H9 (cell line): ENCODE measurements around the gene FAM221B. TPM values are rescaled to one million over a fixed set of nuclear protein-coding genes. Genes with fewer than 3 reads are reported as not detected.

Experiments
- DNase-seq: peaks from one replicate; pipeline ENCODE4 v3.0.0-alpha.2; 2017
- H2AFZ ChIP-seq: one replicate; pipeline ENCODE4 v1.6.1; 2013; ENCODE audit warnings: mild to moderate bottlenecking, low read length, control low read depth, moderate library complexity
- H2AK5ac ChIP-seq: 2 replicates; pipeline ENCODE4 v1.6.1; 2013; ENCODE audit warnings: low read length, control low read depth, mixed read lengths; ENCODE audit not compliant: insufficient read length
- H2BK120ac ChIP-seq: one replicate; pipeline ENCODE4 v1.6.1; 2013; ENCODE audit warnings: low read depth, mild to moderate bottlenecking, low read length, control low read depth, inconsistent platforms; ENCODE audit not compliant: poor library complexity, severe bottlenecking
- H2BK12ac ChIP-seq: 2 replicates; pipeline ENCODE4 v1.6.1; 2013; ENCODE audit warnings: low read length, control low read depth, mixed read lengths, low read depth; ENCODE audit not compliant: insufficient read length
- H2BK15ac ChIP-seq: 2 replicates; pipeline ENCODE4 v1.6.1; 2013; ENCODE audit warnings: low read depth, low read length, control low read depth
- H2BK20ac ChIP-seq: one replicate; pipeline ENCODE4 v1.6.1; 2013; ENCODE audit warnings: low read depth, mild to moderate bottlenecking, low read length, control low read depth, inconsistent platforms; ENCODE audit not compliant: poor library complexity, severe bottlenecking
- H2BK5ac ChIP-seq: 2 replicates; pipeline ENCODE4 v1.6.1; 2013; ENCODE audit warnings: low read length, control low read depth, mixed read lengths; ENCODE audit not compliant: insufficient read length
- H3K14ac ChIP-seq: 2 replicates; pipeline ENCODE4 v1.6.1; 2013; ENCODE audit warnings: low read length, control low read depth; ENCODE audit not compliant: insufficient read depth
- H3K18ac ChIP-seq: 2 replicates; pipeline ENCODE4 v1.6.1; 2013; ENCODE audit warnings: low read depth, mild to moderate bottlenecking, mixed read lengths, low read length, control low read depth; ENCODE audit not compliant: insufficient read length
- H3K23ac ChIP-seq: 2 replicates; pipeline ENCODE4 v1.6.1; 2013; ENCODE audit warnings: low read length, control low read depth, mixed read lengths, low read depth; ENCODE audit not compliant: insufficient read length
- H3K23me2 ChIP-seq: 2 replicates; pipeline ENCODE4 v1.6.1; 2013; ENCODE audit warnings: low read depth, mild to moderate bottlenecking, mixed read lengths, low read length, control low read depth; ENCODE audit not compliant: insufficient read length, poor library complexity, severe bottlenecking
- H3K27ac ChIP-seq: 2 replicates; pipeline ENCODE4 v1.5.1; 2013; ENCODE audit warnings: low read length, control low read depth, mixed read lengths, low read depth; ENCODE audit not compliant: insufficient read length
- H3K27me3 ChIP-seq: 2 replicates; pipeline ENCODE4 v1.6.1; 2013; ENCODE audit warnings: low read length, control low read depth, inconsistent platforms; ENCODE audit not compliant: insufficient read depth
- H3K4ac ChIP-seq: 2 replicates; pipeline ENCODE4 v1.6.1; 2013; ENCODE audit warnings: low read depth, mild to moderate bottlenecking, control low read depth, inconsistent platforms, low read length, moderate library complexity
- H3K4me1 ChIP-seq: 2 replicates; pipeline ENCODE4 v1.6.1; 2013; ENCODE audit warnings: low read length, control low read depth, inconsistent platforms; ENCODE audit not compliant: insufficient read depth
- H3K4me2 ChIP-seq: 2 replicates; pipeline ENCODE4 v1.6.1; 2013; ENCODE audit warnings: low read length, control low read depth, mixed read lengths; ENCODE audit not compliant: insufficient read length, insufficient read depth
- H3K56ac ChIP-seq: 2 replicates; pipeline ENCODE4 v1.6.1; 2013; ENCODE audit warnings: low read depth, mild to moderate bottlenecking, mixed read lengths, low read length, control low read depth; ENCODE audit not compliant: insufficient read length
- H3K79me1 ChIP-seq: 2 replicates; pipeline ENCODE4 v1.6.1; 2013; ENCODE audit warnings: low read depth, mild to moderate bottlenecking, moderate library complexity, low read length, control low read depth, inconsistent platforms; ENCODE audit not compliant: insufficient read depth, poor library complexity, severe bottlenecking
- H3K79me2 ChIP-seq: 2 replicates; pipeline ENCODE4 v1.6.1; 2013; ENCODE audit warnings: low read length, control low read depth, inconsistent platforms; ENCODE audit not compliant: insufficient read depth
- H3K9ac ChIP-seq: 2 replicates; pipeline ENCODE4 v1.6.1; 2013; ENCODE audit warnings: low read length, control low read depth, mixed read lengths; ENCODE audit not compliant: insufficient read length; ENCODE audit errors: extremely low read depth
- H3K9me3 ChIP-seq: one replicate; pipeline ENCODE4 v1.6.1; 2013; ENCODE audit warnings: low read depth, low read length, inconsistent platforms; ENCODE audit not compliant: control insufficient read depth
- H3T11ph ChIP-seq: one replicate; pipeline ENCODE4 v1.6.1; 2013; ENCODE audit warnings: mild to moderate bottlenecking, low read length, control low read depth, inconsistent platforms
- H4K20me1 ChIP-seq: one replicate; pipeline ENCODE4 v1.6.1; 2013; ENCODE audit not compliant: control insufficient read depth, insufficient read length, insufficient read depth
- H4K5ac ChIP-seq: 2 replicates; pipeline ENCODE4 v1.6.1; 2013; ENCODE audit warnings: low read depth, mild to moderate bottlenecking, mixed read lengths, low read length, control low read depth; ENCODE audit not compliant: insufficient read length
- H4K8ac ChIP-seq: replicated peaks from 2 replicates; pipeline ENCODE4 v1.6.1; 2013; ENCODE audit warnings: low read length, control low read depth, mixed read lengths, low read depth; ENCODE audit not compliant: insufficient read length
- H4K91ac ChIP-seq: 2 replicates; pipeline ENCODE4 v1.6.1; 2013; ENCODE audit warnings: low read depth, mild to moderate bottlenecking, moderate library complexity, mixed read lengths, low read length, control low read depth; ENCODE audit not compliant: insufficient read length
- H3K27ac Mint-ChIP-seq, 3 experiments: 2 replicates in 2 of 3; 3 replicates in 1 of 3; pipeline ENCODE4 v1.8.0; 2020 to 2021; ENCODE audit warnings: mixed read lengths in 3 of 3, mild to moderate bottlenecking in 1 of 3, moderate library complexity in 1 of 3
- H3K27me3 Mint-ChIP-seq: 2 replicates; pipeline ENCODE4 v1.8.0; 2021; ENCODE audit warnings: low read depth, mild to moderate bottlenecking, moderate library complexity, mixed read lengths
- H3K36me3 Mint-ChIP-seq, 3 experiments: 2 replicates in 2 of 3; 3 replicates in 1 of 3; pipeline ENCODE4 v1.8.0; 2020 to 2021; ENCODE audit warnings: low read depth in 3 of 3, mixed read lengths in 3 of 3; ENCODE audit not compliant: insufficient read depth in 1 of 3
- H3K4me1 Mint-ChIP-seq, 2 experiments: 2 replicates each; pipeline ENCODE4 v1.8.0; 2020; ENCODE audit warnings: mixed read lengths in 2 of 2
- H3K4me3 Mint-ChIP-seq, 2 experiments: 2 replicates in 1 of 2; 3 replicates in 1 of 2; pipeline ENCODE4 v1.8.0; 2020 to 2021; ENCODE audit warnings: mild to moderate bottlenecking in 2 of 2, mixed read lengths in 2 of 2, moderate library complexity in 1 of 2
- H3K9me3 Mint-ChIP-seq, 2 experiments: 2 replicates in 1 of 2; 3 replicates in 1 of 2; pipeline ENCODE4 v1.8.0; 2020; ENCODE audit warnings: mild to moderate bottlenecking in 2 of 2, mixed read lengths in 2 of 2, moderate library complexity in 1 of 2
- CTCF ChIP-seq: fragments of 200-600 bp; sonication (generic); conservative IDR thresholded peaks from 3 replicates; pipeline ENCODE4 v1.8.0; 2021; ENCODE audit warnings: antibody characterized with exemption, mild to moderate bottlenecking
- WGBS: extraction: QIAGEN DNeasy Blood & Tissue Kit; methylation state at CpG from one replicate; pipeline ENCODE4 v1.1.7; 2013; ENCODE audit warnings: missing lambda C conversion rate, low lambda C conversion rate, mixed read lengths; ENCODE audit not compliant: insufficient read length; ENCODE audit errors: extremely low coverage; 5-methylcytosine and 5-hydroxymethylcytosine counted together
- total RNA-seq: library from RNA; stranded (reverse); gene quantifications from 2 replicates; pipeline ENCODE4 v1.2.1, GENCODE V29; 2021

FAM221B gene
- total RNA-seq, 1 experiment from 2014 or later = not detected

GRCh38 chr9:35781066-35781465 is 47.5 kb downstream of the FAM221B start:
- H2BK5ac ChIP-seq = no peak overlapping the region
- no peak overlapping the region for H3K14ac ChIP-seq
- peaks cover 7 to 21% (median 11%) of the 10 kb centered on the region in 3 experiments for H3K36me3 Mint-ChIP-seq
- H2BK15ac ChIP-seq = no peak overlapping the region
- H3K23ac ChIP-seq = no peak overlapping the region
- H3K4me2 ChIP-seq = no peak overlapping the region
- H3K18ac ChIP-seq = no peak overlapping the region
- no peak for TF ChIP-seq CTCF
- no peaks in the 10 kb centered on the region for H3K79me2 ChIP-seq
- H2BK12ac ChIP-seq = no peak overlapping the region
- no peak overlapping the region for H3K56ac ChIP-seq
- H3K27me3 ChIP-seq = no peaks in the 10 kb centered on the region
- H3K4me1 Mint-ChIP-seq = peaks cover 2% of the 10 kb centered on the region in 2 experiments
- no peak overlapping the region for H4K91ac ChIP-seq
- WGBS = no CpG with 5 or more reads among the region's 2 CpGs
- no peak overlapping the region for H2AFZ ChIP-seq
- no peak overlapping the region for H2AK5ac ChIP-seq
- H4K5ac ChIP-seq = no peak overlapping the region
- no peaks in the 10 kb centered on the region for H3K27me3 Mint-ChIP-seq
- H2BK20ac ChIP-seq = no peak overlapping the region
- H2BK120ac ChIP-seq = no peak overlapping the region
- no peaks in the 10 kb centered on the region for H4K20me1 ChIP-seq
- no peaks in the 10 kb centered on the region for H3K9me3 ChIP-seq
- no peak for DNase-seq
- no peak overlapping the region for H3T11ph ChIP-seq
- H3K23me2 ChIP-seq = no peaks in the 10 kb centered on the region
- no peak overlapping the region for H3K4me3 Mint-ChIP-seq
- no peak overlapping the region for H3K27ac ChIP-seq
- no peak overlapping the region for H3K4ac ChIP-seq
- no peak overlapping the region for H4K8ac ChIP-seq
- no peak overlapping the region for H3K27ac Mint-ChIP-seq
- H3K9ac ChIP-seq = no peak overlapping the region
- no peaks in the 10 kb centered on the region for H3K79me1 ChIP-seq
- no peaks in the 10 kb centered on the region for H3K9me3 Mint-ChIP-seq
- H3K4me1 ChIP-seq = no peaks in the 10 kb centered on the region
